RWPE1 (cell line): ENCODE results near the gene PPDPF.

Source experiments
- CTCF ChIA-PET: fragments of 350-600 bp; sonication (Branson Sonifier 250); formaldehyde crosslinking; extraction: SDS; loops from one replicate; lab custom pipeline; 2021; lab: Yijun Ruan, JAX
- POLR2A ChIA-PET: fragments of 400-600 bp; formaldehyde crosslinking; extraction: SDS; loops from one replicate; lab custom pipeline; 2020; ENCODE audit warnings: antibody characterized with exemption; ENCODE audit not compliant: low non-redundant PET; lab: Yijun Ruan, JAX
- DNase-seq: peaks from one replicate; pipeline ENCODE4 v3.0.0; 2012; ENCODE audit warnings: low spot score
- H3K27ac ChIP-seq: fragments of 450-650 bp; 2 replicates; pipeline ENCODE4 v1.5.1; 2017
- CTCF ChIP-seq: fragments of 450-650 bp; conservative IDR thresholded peaks from 2 replicates; pipeline ENCODE4 v1.5.1; 2017; ENCODE audit warnings: low read depth, mild to moderate bottlenecking

Gene PPDPF

GRCh38 chr20:63499338-63499969 is 21.1 kb upstream of the PPDPF start:
- TF ChIP-seq CTCF: no peak
- DNase-seq: no peak
- ChIA-PET CTCF (no interaction called here), POLR2A (interaction anchor here (0.7 kb wide), 1 partner anchor 30 kb away, joined by 3 read pairs; no protein-coding TSS in a partner anchor)
- H3K27ac ChIP-seq: no peak overlapping the region

GRCh38 chr20:63500151-63500901 is 20.2 kb upstream of the PPDPF start:
- no peak for DNase-seq
- ChIA-PET POLR2A (interaction anchor here (0.7 kb wide), 1 partner anchor 29 kb away, joined by 3 read pairs; no protein-coding TSS in a partner anchor), CTCF (interaction anchor here (0.6 kb wide), 1 partner anchor 277 kb away, joined by 3 read pairs; no protein-coding TSS in a partner anchor)
- no peak for TF ChIP-seq CTCF
- H3K27ac ChIP-seq: no peak overlapping the region

- no peak for TF ChIP-seq CTCF
- no peak overlapping the region for H3K27ac ChIP-seq
- POLR2A ChIA-PET: interaction anchor here (0.6 kb wide), 1 partner anchor 17 kb away, joined by 3 read pairs; no protein-coding TSS in a partner anchor
- CTCF ChIA-PET: interaction anchor here (0.7 kb wide), 1 partner anchor 1274 kb away, joined by 3 read pairs; no protein-coding TSS in a partner anchor
- no peak for DNase-seq
Measured at GRCh38 chr20:63500902-63501817, 19.4 kb upstream of the PPDPF start.

- peak; percentile 70 for DNase-seq
- H3K27ac ChIP-seq: no peak overlapping the region
- ChIA-PET CTCF (interaction anchor here (0.7 kb wide), 1 partner anchor 1275 kb away, joined by 3 read pairs; no protein-coding TSS in a partner anchor), POLR2A (interaction anchor here (0.6 kb wide), 1 partner anchor 16 kb away, joined by 3 read pairs; no protein-coding TSS in a partner anchor)
- TF ChIP-seq CTCF: no peak
Measured at GRCh38 chr20:63501818-63502670, 18.5 kb upstream of the PPDPF start.

- no peak for TF ChIP-seq CTCF
- CTCF ChIA-PET: interaction anchor here (1.0 kb wide), 1 partner anchor 15 kb away, joined by 3 read pairs; no protein-coding TSS in a partner anchor
- no peak overlapping the region for H3K27ac ChIP-seq
- no peak for DNase-seq
- POLR2A ChIA-PET: no interaction called here
Measured at GRCh38 chr20:63502671-63503172, 17.8 kb upstream of the PPDPF start.
